Caco-2 (cell line): ENCODE results near the gene PLSCR1. TPM values are rescaled to one million over a fixed set of nuclear protein-coding genes. Genes with fewer than 3 reads are reported as not detected.

Experiments used
- BruUV-seq: library from RNA; stranded (reverse); fragments of 400-500 nt; replicated peaks from 2 replicates; lab custom pipeline; 2021; lab: Mats Ljungman, UMichigan
- CTCF ChIA-PET: fragments of 300-600 bp; sonication (Branson Sonifier 250); formaldehyde crosslinking; loops from one replicate; lab custom pipeline; 2022; ENCODE audit warnings: antibody characterized with exemption; lab: Charles Lee
- POLR2A ChIA-PET: fragments of 300-600 bp; sonication (Branson Sonifier 250); formaldehyde crosslinking; loops from one replicate; lab custom pipeline; 2022; ENCODE audit warnings: antibody characterized with exemption; lab: Charles Lee
- DNase-seq, 2 experiments: peaks; one replicate each; pipeline versions ENCODE4 v3.0.0 to v3.0.0-alpha.2; 2020 to 2022
- H3K27me3 ChIP-seq: replicated peaks from 2 replicates; pipeline ENCODE4 v1.6.0; 2011; ENCODE audit warnings: low read length; ENCODE audit not compliant: control insufficient read depth, insufficient read depth
- H3K36me3 ChIP-seq: 2 replicates; pipeline ENCODE4 v1.5.1; 2011; ENCODE audit warnings: low read length; ENCODE audit not compliant: control insufficient read depth, insufficient read depth
- H3K4me1 ChIP-seq: fragments of 250-450 bp; sonication (Bioruptor Pico); 2 replicates; pipeline ENCODE4 v1.5.1; 2020; ENCODE audit warnings: mild to moderate bottlenecking
- H3K4me3 ChIP-seq: 2 replicates; pipeline ENCODE4 v1.5.1; 2011; ENCODE audit warnings: low read depth, mild to moderate bottlenecking, control low read depth, low read length
- H3K9me3 ChIP-seq: fragments of 250-450 bp; sonication (Bioruptor Pico); 2 replicates; pipeline ENCODE4 v1.5.1; 2020; ENCODE audit warnings: mild to moderate bottlenecking, moderate library complexity
- H3K27ac Mint-ChIP-seq: one replicate; pipeline ENCODE4 v1.8.0; 2022; ENCODE audit warnings: mixed read lengths; ENCODE audit not compliant: unreplicated experiment
- H3K27me3 Mint-ChIP-seq: one replicate; pipeline ENCODE4 v1.8.0; 2022; ENCODE audit warnings: mixed read lengths; ENCODE audit not compliant: insufficient read depth, unreplicated experiment
- H3K36me3 Mint-ChIP-seq: one replicate; pipeline ENCODE4 v1.8.0; 2022; ENCODE audit warnings: mild to moderate bottlenecking, mixed read lengths; ENCODE audit not compliant: insufficient read depth, unreplicated experiment
- H3K4me1 Mint-ChIP-seq: one replicate; pipeline ENCODE4 v1.8.0; 2022; ENCODE audit warnings: low read depth, mixed read lengths; ENCODE audit not compliant: unreplicated experiment
- H3K4me3 Mint-ChIP-seq: one replicate; pipeline ENCODE4 v1.8.0; 2022; ENCODE audit warnings: mild to moderate bottlenecking, moderate library complexity, mixed read lengths; ENCODE audit not compliant: unreplicated experiment
- H3K9me3 Mint-ChIP-seq: one replicate; pipeline ENCODE4 v1.8.0; 2022; ENCODE audit warnings: mixed read lengths; ENCODE audit not compliant: unreplicated experiment
- CTCF ChIP-seq, 2 experiments: fragments of 200-600 bp in 1 of 2; IDR thresholded peaks; 1 replicate in 1 of 2; 2 replicates in 1 of 2; pipeline versions ENCODE4 v1.5.1 to v1.8.0; 2011 to 2022; ENCODE audit warnings: antibody characterized with exemption in 1 of 2, control low read depth in 1 of 2, inconsistent platforms in 1 of 2, low read depth in 1 of 2, low read length in 1 of 2, mild to moderate bottlenecking in 1 of 2, moderate library complexity in 1 of 2; ENCODE audit not compliant: insufficient read depth in 1 of 2, severe bottlenecking in 1 of 2, unreplicated experiment in 1 of 2
- intact Hi-C: fragments of 100-400 bp; cut with micrococcal nuclease; formaldehyde crosslinking; loops from one replicate; pipeline ENCODE4 v1.10.0; 2022; ENCODE audit not compliant: unreplicated experiment
- total RNA-seq: library from RNA; stranded (reverse); gene quantifications from 2 replicates; pipeline ENCODE4 v1.2.3, GENCODE V29; 2022

The PLSCR1 gene
- total RNA-seq, 1 experiment from 2014 or later: 116 TPM

DNA sequence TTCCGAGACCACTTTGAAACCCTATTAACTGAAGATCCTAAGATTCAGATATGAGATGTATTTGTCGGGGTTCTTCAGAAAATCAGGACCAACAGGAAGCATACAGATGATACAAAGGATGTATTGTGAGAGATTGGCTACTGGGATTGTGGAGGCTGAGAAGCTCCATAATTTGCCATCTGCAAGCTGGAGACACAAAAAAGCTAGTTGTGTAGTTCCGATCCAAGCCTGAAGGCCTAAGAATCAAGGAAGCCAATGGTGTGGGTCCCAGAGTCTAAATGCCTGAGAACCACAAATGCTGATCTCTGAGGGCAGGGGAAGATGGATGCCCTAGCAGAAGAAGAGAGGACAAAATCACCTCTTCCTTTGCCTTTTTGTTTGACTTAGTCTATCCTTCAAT lies 10.9 kb upstream of the PLSCR1 start:
- no peak for DNase-seq
- Mint-ChIP-seq H3K36me3 (no peaks in the 10 kb centered on the region), H3K4me1 (no peaks in the 10 kb centered on the region), H3K4me3 (no peak overlapping the region), H3K27ac (no peak overlapping the region), H3K9me3 (no peaks in the 10 kb centered on the region), H3K27me3 (no peaks in the 10 kb centered on the region)
- ChIA-PET POLR2A (interaction anchor here (0.6 kb wide), 1 partner anchor 85 kb away, joined by 3 read pairs; no protein-coding TSS in a partner anchor), CTCF (no interaction called here)
- Histone ChIP-seq H3K36me3 (no peaks in the 10 kb centered on the region), H3K9me3 (no peaks in the 10 kb centered on the region; the same call in 1 of the 2 replicates), H3K4me1 (no peaks in the 10 kb centered on the region), H3K4me3 (no peak overlapping the region), H3K27me3 (no peaks in the 10 kb centered on the region)
- intact Hi-C loops: no loop called here
- no peak for TF ChIP-seq CTCF (IDR thresholded peaks at IDR 0.05; ENCODE audit: insufficient read depth in 1 of 2, low read depth in 1 of 2, low read length in 1 of 2, severe bottlenecking in 1 of 2, unreplicated experiment in 1 of 2)
- BruUV-seq: no TSS peak

DNA sequence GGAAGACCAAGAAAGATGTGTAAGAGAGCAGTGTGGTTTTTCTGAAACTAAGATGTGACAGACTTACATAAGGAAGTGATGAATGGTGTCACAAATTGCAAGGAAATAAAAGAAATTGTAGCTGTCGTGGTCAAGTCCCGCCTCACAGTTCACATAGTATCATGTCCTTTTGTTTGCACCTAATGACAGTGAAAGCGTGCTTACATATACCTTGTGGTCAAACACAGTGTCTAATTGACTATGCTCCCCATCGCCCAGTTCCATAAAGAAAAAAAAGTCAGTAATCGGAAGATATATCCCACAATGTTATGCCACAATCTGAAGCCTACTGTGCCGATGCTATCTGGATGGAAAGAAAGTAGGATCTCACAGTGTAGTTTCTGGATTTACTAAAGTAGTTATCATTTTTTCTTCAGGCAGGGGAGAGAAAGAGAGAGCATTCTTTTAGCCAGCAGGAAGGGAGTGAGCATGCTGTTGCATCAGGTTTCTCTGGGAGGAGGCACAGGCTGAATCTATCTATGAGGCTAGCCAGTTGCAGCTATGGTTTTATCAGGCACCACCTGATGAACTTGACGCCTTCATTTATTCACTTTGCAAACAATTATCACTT lies 9.8 kb upstream of the PLSCR1 start:
- no peaks in the 10 kb centered on the region for H3K4me1 ChIP-seq
- intact Hi-C loops: no loop called here
- H3K9me3 Mint-ChIP-seq: no peaks in the 10 kb centered on the region
- ChIA-PET POLR2A (interaction anchor here (0.6 kb wide), 1 partner anchor 9 kb away, joined by 3 read pairs; no protein-coding TSS in a partner anchor), CTCF (interaction anchor here (0.8 kb wide), 1 partner anchor 220 kb away, joined by 7 read pairs; no protein-coding TSS in a partner anchor)
- no peak overlapping the region for H3K4me3 Mint-ChIP-seq
- H3K4me1 Mint-ChIP-seq: no peaks in the 10 kb centered on the region
- no peaks in the 10 kb centered on the region for H3K36me3 ChIP-seq
- no peak for DNase-seq
- H3K36me3 Mint-ChIP-seq: no peaks in the 10 kb centered on the region
- H3K9me3 ChIP-seq: no peaks in the 10 kb centered on the region; the same call in 1 of the 2 replicates
- BruUV-seq: no TSS peak
- no peaks in the 10 kb centered on the region for H3K27me3 Mint-ChIP-seq
- H3K27ac Mint-ChIP-seq: peak overlapping the region; percentile 71
- no peak for TF ChIP-seq CTCF (IDR thresholded peaks at IDR 0.05; ENCODE audit: insufficient read depth in 1 of 2, low read depth in 1 of 2, low read length in 1 of 2, severe bottlenecking in 1 of 2, unreplicated experiment in 1 of 2)
- no peak overlapping the region for H3K4me3 ChIP-seq
- H3K27me3 ChIP-seq: no peaks in the 10 kb centered on the region

GRCh38 chr3:146550743-146551510 lies 6.5 kb upstream of the PLSCR1 start:
- H3K27ac Mint-ChIP-seq: no peak overlapping the region

More at GRCh38 chr3:146550743-146551510, 6.5 kb upstream of the PLSCR1 start:
- intact Hi-C loops: no loop called here
- no TSS peak for BruUV-seq
- no peaks in the 10 kb centered on the region for H3K36me3 ChIP-seq
- Mint-ChIP-seq H3K36me3 (no peaks in the 10 kb centered on the region), H3K4me3 (no peak overlapping the region), H3K4me1 (peaks cover 8% of the 10 kb centered on the region), H3K27me3 (no peaks in the 10 kb centered on the region), H3K9me3 (no peaks in the 10 kb centered on the region)
- no peak for TF ChIP-seq CTCF (IDR thresholded peaks at IDR 0.05; ENCODE audit: insufficient read depth in 1 of 2, low read depth in 1 of 2, low read length in 1 of 2, severe bottlenecking in 1 of 2, unreplicated experiment in 1 of 2)
- H3K27me3 ChIP-seq: no peaks in the 10 kb centered on the region
- POLR2A ChIA-PET: no interaction called here
- H3K4me3 ChIP-seq: no peak overlapping the region
- H3K9me3 ChIP-seq: no peaks in the 10 kb centered on the region
- CTCF ChIA-PET: no interaction called here
- DNase-seq: no peak
- no peaks in the 10 kb centered on the region for H3K4me1 ChIP-seq
